Sciatic nerve (tissue), 2 donors: ENCODE results near the gene HNRNPA1L2. TPM values are rescaled to one million over a fixed set of nuclear protein-coding genes. Genes with fewer than 3 reads are reported as not detected.
"Not testable (repeated sequence)": the region's sequence is repeated elsewhere in the genome, so short reads cannot be mapped to it uniquely, and the experiment has no call there.

ENCODE experiments used
- ATAC-seq: fragments of 200-7000 bp; cut with Tn5 transposase; one replicate; pipeline ENCODE4 v1.9.1; 2020; ENCODE audit warnings: mild to moderate bottlenecking, moderate library complexity
- DNase-seq: peaks from one replicate; pipeline ENCODE4 v3.0.0-alpha.2; 2020; ENCODE audit warnings: low spot score
- intact Hi-C: fragments of 100-400 bp; cut with DNase I; formaldehyde crosslinking; loops from one replicate; pipeline ENCODE4 v1.14.2; 2022
- total RNA-seq: library from RNA; stranded (reverse); fragmentation: NEBNext Ultra II Directional; extraction: Animal tissue kit (Norgen Biotek cat#: 25700); gene quantifications from one replicate; pipeline ENCODE4 v1.2.1, GENCODE V29; 2021
- donor health status: DM: no; HTN: no; CAD: no.
- donor health status: DM: no; HTN: no; CAD: no.

The HNRNPA1L2 gene
- total RNA-seq, result 8.8 TPM

DNA sequence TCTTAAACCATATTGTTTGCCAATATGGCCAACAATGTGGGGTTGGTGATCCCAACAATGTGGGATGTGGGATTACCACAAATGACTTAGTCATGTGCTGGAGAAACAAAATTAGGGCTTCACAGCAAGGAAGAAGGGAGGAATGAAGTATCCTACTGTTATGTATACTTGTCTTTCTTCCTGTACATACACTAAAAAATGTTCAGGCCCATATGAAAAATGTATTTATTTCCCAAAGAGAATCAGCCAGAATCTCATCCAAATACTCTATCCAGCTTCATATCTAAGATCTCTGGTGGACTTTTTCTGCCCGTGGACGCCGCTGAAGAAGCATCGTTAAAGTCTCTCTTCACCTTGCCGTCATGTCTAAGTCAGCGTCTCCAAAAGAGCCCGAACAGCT, at the start of gene HNRNPA1L2:
HNRNPA1L2 (plus strand) TSS at position 301 of the 400 bp plus-strand sequence; CDS start at position 363, 62 bp downstream.
- ATAC-seq (no peak), DNase-seq (no peak)
- intact Hi-C loops, result no loop called here

DNA sequence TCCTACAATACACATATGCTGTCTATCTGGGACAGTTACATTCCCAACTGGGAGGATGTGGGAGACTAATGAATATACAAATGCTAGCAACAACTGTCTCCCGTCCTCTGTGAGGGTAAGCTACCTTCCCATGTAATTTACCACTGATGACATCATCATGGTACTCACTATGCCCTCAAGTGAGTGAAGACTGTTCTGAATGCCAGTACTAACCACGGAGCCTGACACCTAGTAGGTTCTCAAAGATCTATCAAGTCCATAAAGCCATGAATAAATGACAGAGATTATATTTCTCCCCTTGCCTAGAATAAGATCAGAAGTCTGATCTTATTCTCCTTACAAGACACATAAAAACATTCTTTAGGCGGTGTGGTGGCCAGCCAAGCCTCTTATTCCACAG, 49.1 kb upstream of the HNRNPA1L2 start:
- DNase-seq, ATAC-seq, intact Hi-C loops: not testable (repeated sequence)

DNA sequence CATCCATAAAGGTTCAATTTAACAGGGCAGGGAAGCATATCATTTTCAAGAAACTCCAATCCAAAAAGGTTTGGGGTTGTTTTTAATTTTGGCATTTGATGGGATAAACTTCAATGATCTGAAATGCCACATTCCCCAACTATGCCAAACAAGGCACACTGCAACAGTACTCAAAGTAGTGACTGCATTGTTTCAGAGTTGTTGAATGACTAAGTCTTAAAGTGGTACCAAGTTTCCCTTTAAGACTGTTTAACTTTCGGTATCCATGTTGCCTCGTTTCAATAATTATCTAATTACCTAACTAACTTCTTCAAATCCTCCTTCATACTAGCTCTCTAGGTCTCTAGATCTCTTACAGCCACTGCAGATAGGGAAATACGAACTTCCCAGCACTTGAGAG, 48.4 kb upstream of the HNRNPA1L2 start:
- intact Hi-C loops, DNase-seq, ATAC-seq: not testable (repeated sequence)

DNA sequence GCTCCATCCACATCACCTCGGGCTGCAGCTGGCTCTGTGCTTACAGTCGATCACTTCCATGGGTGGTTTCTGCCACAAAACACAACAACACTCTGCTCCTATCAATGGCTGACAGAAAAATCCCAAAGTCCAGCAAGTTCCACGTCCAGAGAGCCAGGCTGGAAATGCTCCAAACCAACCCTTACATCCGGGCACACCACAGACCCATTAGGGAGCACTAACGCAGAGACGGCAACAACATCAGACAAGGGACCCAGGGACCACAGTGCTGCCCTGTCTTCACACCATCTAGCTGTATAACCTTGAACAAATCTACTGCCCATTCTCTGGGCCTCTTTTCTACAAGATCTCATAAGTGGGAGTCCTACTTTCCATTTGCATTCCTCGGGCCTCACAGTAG, 47.9 kb upstream of the HNRNPA1L2 start:
- DNase-seq, ATAC-seq, intact Hi-C loops: not testable (repeated sequence)

DNA sequence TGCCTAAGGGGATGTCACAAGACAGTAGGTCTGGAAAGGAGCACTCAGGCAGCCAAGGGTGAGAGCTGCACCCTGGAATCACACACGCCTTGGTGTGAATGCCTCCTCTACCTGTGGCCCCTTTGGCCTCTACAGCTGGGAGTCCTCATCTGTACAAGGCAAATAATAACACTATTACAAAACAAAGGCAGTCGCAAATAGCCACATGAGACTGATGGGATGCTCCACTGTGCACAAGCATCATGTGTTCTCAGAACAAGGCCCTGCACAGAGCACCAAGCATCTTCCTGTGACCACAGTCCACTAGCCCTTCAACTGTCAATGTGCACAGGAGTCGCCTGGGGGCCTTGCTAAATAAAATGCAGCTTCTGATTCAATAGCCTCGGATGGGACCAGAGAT, 44.6 kb upstream of the HNRNPA1L2 start:
- DNase-seq, result no peak
- intact Hi-C loops, result no loop called here
- ATAC-seq, result no peak

DNA sequence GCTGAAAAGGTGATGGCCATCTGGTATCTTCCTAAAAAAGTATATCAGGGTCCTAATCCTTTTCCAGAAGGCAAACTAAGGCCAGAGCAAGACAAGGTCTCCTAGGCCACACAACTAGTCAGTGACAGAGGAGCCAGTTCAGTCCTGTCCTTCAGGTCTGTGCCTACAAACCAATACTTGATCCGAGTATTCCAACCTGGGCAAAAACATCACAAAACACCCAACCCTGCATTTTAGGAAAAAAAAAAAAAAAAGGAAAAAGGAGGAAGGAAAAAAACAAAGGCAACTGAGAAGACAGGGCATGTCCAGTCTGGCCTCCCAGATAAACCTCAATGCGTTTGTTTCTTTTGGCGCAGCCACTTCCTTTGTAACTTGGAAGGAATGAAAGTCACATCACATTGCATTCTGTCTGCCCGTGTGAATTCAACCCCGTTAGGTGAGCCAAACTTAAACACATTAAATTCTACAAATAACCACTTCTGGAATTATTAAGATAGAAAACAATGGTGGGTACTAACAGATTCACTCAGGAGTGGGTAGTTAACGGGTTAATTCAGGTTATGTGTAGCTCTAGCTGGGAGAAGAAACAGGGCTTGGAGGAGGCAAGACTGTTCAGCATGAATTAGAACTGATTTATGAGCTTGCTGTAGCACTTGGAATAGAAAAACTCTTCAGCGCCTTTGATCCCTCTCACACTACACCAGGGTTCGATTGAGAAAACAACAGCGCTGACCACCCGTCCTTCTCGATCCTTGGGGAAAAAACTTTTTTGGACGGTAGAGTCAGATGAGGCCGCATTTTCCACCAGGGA, 43.0 kb upstream of the HNRNPA1L2 start:
- DNase-seq, result no peak
- intact Hi-C loops, result no loop called here
- ATAC-seq, result peak; percentile 72

DNA sequence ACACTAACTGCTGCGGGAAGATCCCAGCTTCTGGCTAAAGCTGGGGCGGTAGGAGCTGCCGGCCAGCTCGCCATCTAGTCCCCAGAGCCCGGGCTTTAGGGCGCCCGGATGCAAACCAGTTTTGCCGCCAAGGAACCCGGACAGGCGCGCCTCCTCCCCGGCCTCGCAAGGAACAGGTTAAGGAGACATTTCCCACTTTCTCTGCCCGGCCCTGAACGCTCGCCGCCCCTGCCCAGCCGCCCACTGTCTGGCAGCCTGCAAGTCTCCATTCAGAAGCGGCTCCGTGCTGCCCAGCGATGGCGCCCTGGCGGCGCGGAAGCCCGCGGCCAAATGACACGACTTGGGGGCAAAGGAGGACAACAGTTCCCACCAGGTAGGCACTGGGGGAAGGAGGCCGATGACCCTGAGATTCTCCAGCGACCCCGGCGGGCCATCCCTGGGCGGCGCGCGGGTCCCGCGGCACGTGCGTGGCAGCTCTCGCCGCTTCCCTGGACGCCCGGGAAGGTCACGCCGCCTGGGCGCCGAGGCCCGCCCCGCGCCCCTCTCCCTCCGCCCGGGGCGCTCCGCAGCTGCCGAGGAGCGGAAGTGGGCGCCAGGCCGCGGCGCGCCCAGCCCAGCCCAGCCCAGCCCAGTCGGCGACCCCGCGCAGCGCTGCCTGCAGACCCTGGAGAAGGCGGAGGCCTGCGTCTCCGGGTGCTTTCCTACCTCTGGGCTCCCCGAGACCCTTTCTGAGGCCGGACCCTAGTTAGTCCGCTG, 42.2 kb upstream of the HNRNPA1L2 start:
- ATAC-seq (peak; percentile 67), DNase-seq (no peak)
- intact Hi-C loops, result no loop called here

DNA sequence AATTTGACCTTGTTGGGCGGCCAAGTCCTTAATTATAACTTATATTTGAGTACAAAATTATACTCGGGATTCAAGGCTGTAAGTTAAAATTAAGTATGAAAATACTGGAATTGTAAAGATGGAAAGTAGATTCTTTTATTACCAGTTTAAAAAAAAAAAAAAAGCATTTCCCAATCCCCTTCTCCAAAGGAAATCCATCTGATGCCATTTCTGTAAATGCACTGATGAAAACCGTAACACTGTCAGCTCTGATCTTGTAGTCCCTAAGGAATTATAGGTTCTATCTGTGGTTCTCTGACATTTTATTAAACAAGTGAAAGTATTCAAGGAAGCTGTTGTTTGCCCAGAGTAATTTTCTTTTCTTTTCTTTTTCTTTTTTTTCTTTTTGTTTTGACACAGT, 41.6 kb upstream of the HNRNPA1L2 start:
- no peak for DNase-seq
- no peak for ATAC-seq
- intact Hi-C loops, result no loop called here

DNA sequence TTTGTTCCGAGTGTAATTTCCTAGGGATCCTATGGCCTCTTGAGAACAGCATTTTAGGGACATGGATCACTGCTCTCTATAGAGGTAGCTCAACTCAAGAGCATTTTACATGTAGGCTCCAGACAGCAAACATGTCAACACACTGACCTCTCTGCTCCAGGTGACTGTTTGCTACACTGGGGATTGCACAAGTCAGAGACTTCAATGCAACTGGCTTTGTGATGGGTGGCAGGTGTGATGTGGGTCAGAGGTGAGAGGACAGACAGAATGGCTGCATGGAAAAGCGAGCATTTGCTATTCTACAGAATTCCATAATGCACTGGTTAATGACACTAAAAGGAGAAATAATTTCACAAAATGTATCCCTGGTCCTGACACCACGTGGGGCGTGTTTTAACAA, 38.9 kb upstream of the HNRNPA1L2 start:
- intact Hi-C loops, ATAC-seq: not testable (repeated sequence)

DNA sequence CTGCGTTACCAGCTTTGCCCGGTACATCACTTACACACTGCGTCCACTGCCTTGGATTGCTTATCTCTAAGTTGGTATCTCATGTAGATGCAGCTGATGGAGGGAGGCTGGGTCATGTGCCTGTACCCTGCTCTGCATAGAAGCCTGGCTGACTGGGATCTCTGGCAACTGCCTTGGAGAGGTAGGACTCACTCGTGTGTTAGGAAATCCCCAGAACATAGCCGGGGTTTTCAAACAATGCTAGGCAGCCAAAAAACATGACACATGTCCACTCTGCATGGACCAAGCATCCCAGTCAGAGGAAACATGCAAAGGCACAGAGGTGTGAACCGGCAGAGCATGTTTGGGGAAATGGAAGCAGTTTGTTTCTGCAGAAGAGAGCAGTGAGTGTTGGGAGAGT, 36.1 kb upstream of the HNRNPA1L2 start:
- intact Hi-C loops, DNase-seq, ATAC-seq: not testable (repeated sequence)

More for the DNA sequence above, 38.9 kb upstream of the HNRNPA1L2 start:
- DNase-seq, result not testable (repeated sequence)

DNA sequence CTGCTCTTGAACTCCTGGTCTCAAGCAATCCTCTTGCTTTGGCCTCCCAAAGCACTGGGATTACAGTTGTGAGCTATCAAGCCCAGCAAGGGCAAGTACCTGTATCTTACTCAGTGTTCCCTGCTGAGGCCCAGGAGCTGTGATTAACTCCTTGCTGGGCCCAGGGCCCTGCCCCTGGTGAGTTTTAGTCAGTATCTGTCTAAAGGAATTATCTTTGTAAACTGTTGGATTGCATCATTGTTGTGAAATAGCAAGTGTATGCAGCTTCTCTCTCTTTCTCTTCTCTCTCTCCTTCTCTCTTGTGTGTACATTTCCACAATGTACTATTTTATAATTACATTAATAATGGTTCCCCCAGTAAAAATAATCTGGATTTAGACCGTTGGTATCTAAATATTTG, 35.4 kb upstream of the HNRNPA1L2 start:
- ATAC-seq, DNase-seq, intact Hi-C loops: not testable (repeated sequence)

DNA sequence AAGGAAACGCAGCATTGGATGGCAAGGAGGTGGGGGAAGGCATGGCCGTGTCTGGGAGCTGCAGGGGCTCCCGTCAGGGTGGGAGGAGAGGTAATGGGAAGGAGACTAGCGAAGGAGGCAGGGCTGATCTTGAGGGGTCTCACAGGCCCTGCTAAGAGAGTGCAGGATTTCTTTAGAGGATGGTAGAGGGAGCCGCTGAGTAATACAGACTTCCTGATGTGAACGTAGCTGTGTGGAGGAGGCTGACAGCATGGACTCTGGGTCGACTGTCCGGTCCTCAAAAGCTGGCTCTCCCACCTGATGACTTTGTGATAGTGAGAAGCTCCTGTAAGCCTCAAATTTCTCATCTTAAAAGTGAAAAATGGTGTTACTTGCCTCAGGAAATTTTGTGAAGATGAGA, 34.0 kb upstream of the HNRNPA1L2 start:
- DNase-seq, ATAC-seq, intact Hi-C loops: not testable (repeated sequence)

DNA sequence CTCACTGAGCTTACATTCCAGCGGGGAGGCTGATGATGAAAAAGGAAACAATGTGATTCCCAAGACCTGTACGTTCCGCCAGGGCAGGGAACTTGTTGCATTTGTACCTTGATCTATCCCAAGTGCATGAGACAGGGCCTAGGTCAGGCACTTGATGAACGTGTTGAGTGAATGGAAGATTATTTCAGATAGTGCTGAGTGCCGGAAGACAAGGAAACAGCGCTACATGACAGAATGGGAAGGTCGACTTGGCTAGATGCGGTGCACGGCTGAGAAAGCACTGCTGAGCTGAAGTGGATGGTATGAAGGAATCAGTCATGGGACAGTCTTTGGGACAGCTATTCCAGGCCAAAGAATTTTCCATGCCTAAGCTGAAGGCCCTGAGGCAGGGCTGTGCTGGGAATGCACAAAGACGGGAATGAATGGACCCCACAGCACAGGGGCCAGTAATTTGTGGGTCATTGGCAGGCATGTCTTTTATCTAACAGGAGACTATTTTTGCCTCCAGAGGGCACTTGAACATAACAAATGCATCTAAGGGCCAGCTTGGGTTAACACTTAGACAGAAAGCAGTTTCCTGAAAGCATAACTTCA, 33.1 kb upstream of the HNRNPA1L2 start:
- peak; percentile 48 for ATAC-seq
- intact Hi-C loops, result not testable (repeated sequence)

DNA sequence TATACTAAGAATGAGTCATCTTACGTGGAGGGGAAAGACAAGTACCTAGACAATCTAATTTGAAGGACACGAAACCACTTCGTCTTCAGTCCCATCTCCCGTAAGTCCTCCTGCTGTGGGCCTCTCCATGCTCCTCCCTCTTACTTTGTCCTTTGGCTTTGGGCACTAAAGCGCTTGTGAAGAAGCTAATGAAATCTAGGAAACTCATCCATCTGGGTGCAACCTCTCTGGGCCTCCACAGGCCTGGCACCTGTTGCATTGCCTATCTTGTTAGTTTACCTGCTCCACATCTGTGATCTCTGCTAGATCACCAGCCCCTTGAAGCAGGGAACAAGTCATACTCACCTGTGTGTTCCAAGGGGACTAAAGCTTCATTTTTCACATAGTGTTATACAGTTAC, 32.1 kb upstream of the HNRNPA1L2 start:
- ATAC-seq, DNase-seq: not testable (repeated sequence)

More for the DNA sequence above, 33.1 kb upstream of the HNRNPA1L2 start:
- DNase-seq, result not testable (repeated sequence)

DNA sequence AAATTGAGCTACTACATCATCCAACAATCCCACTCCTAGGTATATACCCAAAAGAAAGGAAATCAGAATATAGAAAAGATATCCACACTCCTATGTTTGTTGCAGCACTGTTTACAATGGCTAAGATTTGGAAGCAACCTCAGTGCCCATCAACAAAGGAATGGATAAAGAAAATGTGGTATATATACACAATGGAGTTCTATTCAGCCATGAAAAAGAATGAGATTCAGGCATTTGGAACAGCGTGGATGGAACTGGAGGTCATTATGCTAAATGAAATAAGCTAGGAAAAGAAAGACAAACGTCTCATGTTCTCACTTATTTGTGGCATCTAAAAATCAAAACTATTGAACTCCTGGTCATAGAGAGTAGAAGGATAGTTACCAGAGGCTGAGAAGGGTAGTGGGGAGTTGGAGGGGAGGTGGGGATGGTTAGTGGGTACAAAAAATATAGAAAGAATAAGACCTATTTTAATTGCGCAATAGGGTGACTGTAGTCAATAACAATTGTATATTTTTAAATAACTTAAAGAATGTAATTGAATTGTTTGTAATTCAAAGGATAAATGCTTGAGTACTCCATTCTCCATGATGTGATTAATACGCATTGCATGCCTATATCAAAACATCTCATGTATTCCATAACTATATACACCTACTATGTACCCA, 27.0 kb upstream of the HNRNPA1L2 start:
- ATAC-seq (no peak), DNase-seq (no peak)
- intact Hi-C loops, result no loop called here

More for the DNA sequence above, 32.1 kb upstream of the HNRNPA1L2 start:
- intact Hi-C loops, result not testable (repeated sequence)

DNA sequence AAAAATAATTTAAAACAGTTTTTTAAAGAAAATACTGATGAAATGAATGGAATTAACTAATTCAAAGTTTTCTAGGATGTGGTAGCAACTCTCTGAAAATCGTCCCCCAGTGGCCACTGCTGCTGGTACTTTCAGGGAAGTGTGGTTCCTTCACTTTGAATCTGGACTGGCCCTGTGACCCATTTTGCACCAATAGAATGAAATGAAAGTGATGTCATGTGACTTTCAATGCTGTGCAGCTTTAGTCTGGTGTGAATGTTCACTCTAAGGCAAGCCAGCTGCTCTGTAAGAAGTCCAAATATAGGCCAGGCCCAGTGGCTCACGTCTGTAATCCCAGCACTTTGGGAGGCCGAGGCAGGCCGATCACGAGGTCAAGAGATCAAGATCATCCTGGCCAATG, 26.4 kb upstream of the HNRNPA1L2 start:
- intact Hi-C loops, result no loop called here
- DNase-seq, result no peak
- ATAC-seq, result no peak

DNA sequence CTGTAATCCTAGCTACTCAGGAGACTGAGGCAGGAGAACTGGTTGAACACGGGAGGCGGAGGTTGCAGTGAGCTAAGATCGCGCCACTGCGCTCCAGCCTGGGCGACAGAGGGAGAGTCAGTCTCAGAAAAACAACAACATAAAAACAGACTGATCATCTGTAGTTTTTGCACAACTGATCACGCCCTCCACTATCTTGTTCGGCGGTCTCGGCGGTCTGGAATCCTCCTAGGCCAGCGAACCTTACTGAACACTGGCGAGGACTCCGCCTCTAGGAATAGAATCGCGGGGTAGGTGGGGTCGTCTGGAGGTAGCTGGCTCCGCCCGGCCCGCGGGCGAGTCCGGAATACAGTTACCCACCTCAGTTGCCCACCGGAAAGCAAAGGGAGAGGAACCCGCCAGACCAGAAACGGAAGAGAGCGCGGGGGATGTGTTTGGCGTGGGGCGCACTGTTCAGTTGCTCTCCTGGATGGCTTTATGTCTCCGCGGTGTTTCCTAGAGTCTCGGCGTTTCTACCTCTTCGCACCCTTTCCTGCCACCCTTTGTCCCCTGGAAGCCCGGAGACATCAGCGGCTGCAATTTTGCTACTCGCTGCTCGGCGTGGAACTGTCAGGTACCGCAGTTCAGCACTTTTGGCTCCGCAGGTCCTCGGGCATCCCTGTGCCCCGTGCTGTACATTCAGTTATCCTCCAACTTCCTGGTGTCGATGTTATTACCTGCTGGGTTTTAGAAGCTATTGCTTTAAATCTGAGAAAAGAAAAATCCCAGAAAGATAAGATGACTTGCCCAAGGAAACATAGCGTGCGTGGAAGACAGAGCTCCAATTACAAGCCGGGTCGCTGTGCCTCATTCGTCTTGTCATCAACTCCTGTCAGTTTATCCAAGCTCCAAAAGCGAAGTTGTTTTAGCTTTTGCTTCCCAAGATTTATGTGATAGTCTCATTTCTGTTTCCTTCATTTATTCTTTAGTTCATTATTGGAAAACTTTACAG, 24.9 kb upstream of the HNRNPA1L2 start:
- DNase-seq (peak; percentile 82), ATAC-seq (peak; percentile 98)
- intact Hi-C loops, result no loop called here
